Aorta (tissue), 5 donors: Measurements from ENCODE around the gene LRIT1. TPM values are rescaled to one million over a fixed set of nuclear protein-coding genes. Genes with fewer than 3 reads are reported as not detected.

ENCODE experiments used
- ATAC-seq: fragments of 200-7000 bp; cut with Tn5 transposase; one replicate; pipeline ENCODE4 v1.9.1; 2022; ENCODE audit warnings: moderate library complexity; ENCODE audit not compliant: low FRiP score
- DNase-seq, 2 donors: peaks; one replicate each; pipeline ENCODE4 v3.0.0-alpha.2; 2020
- H3K27ac ChIP-seq, 2 donors: one replicate each; pipeline ENCODE4 v1.5.1; 2013; ENCODE audit warnings: low read length in 2 of 2, mild to moderate bottlenecking in 2 of 2, moderate library complexity in 2 of 2, control low read depth in 1 of 2, inconsistent platforms in 1 of 2, low read depth in 1 of 2
- H3K27me3 ChIP-seq, 2 donors: one replicate each; pipeline ENCODE4 v1.6.1; 2013; ENCODE audit warnings: control low read depth in 1 of 2, low read length in 1 of 2, mild to moderate bottlenecking in 1 of 2, moderate library complexity in 1 of 2; ENCODE audit not compliant: insufficient read depth in 2 of 2, control insufficient read depth in 1 of 2
- H3K36me3 ChIP-seq, 2 donors: one replicate each; pipeline ENCODE4 v1.6.1; 2013; ENCODE audit warnings: control low read depth in 1 of 2, low read length in 1 of 2, mild to moderate bottlenecking in 1 of 2; ENCODE audit not compliant: insufficient read depth in 2 of 2, control insufficient read depth in 1 of 2
- H3K4me1 ChIP-seq, 2 donors: one replicate each; pipeline ENCODE4 v1.6.1; 2013; ENCODE audit warnings: low read length in 2 of 2, control low read depth in 1 of 2, mild to moderate bottlenecking in 1 of 2, moderate library complexity in 1 of 2; ENCODE audit not compliant: insufficient read depth in 2 of 2, control insufficient read depth in 1 of 2
- H3K4me3 ChIP-seq, 2 donors: one replicate each; pipeline ENCODE4 v1.5.1; 2013; ENCODE audit warnings: low read length in 2 of 2, control low read depth in 1 of 2, mild to moderate bottlenecking in 1 of 2
- H3K9me3 ChIP-seq: one replicate; pipeline ENCODE4 v1.6.1; 2013; ENCODE audit warnings: mild to moderate bottlenecking, low read length; ENCODE audit not compliant: control insufficient read depth
- WGBS, 2 donors: extraction: QIAGEN DNeasy Blood & Tissue Kit; methylation state at CpG; one replicate each; pipeline ENCODE4 v1.1.7; 2013; 5-methylcytosine and 5-hydroxymethylcytosine counted together
- intact Hi-C, 2 donors: fragments of 100-400 bp; cut with DNase I; formaldehyde crosslinking; loops; one replicate each; pipeline versions ENCODE4 v1.14.2 to v1.15.0; 2022
- polyA plus RNA-seq, 2 donors: library from polyadenylated mRNA; stranded (reverse); fragments of 200-250 nt; gene quantifications; one replicate each; pipeline ENCODE4 v1.2.3, GENCODE V29; 2013
- total RNA-seq, 2 donors: library from RNA; stranded (reverse); fragmentation: NEBNext Ultra II Directional; extraction: Animal tissue kit (Norgen Biotek cat#: 25700); gene quantifications; one replicate each; pipeline ENCODE4 v1.2.1, GENCODE V29; 2021
- donor health status: healthy with polysubstance abuse.
- donor health status: Bipolar disorder and iron deficiency.
- donor health status: DM: no; HTN: no; CAD: no.
- donor health status: DM: no; HTN: no; CAD: no.
- donor health status: DM: yes; HTN: yes; CAD: no.

The LRIT1 gene
- total and polyA plus RNA-seq, 4 donors = not detected

GRCh38 chr10:84237199-84238051 is 3.9 kb downstream of the LRIT1 start:
- 40 to 41% methylated on average over 51 to 52 of the region's 52 CpGs for WGBS, 2 donors
- intact Hi-C loops = no loop called here
- no peak for ATAC-seq
- Histone ChIP-seq H3K9me3 (no peaks in the 10 kb centered on the region), H3K4me1 (no peaks in the 10 kb centered on the region), H3K27ac (no peak overlapping the region), H3K27me3 (no peaks in the 10 kb centered on the region), H3K4me3 (no peak overlapping the region), H3K36me3 (no peaks in the 10 kb centered on the region)
- no peak for DNase-seq

DNA sequence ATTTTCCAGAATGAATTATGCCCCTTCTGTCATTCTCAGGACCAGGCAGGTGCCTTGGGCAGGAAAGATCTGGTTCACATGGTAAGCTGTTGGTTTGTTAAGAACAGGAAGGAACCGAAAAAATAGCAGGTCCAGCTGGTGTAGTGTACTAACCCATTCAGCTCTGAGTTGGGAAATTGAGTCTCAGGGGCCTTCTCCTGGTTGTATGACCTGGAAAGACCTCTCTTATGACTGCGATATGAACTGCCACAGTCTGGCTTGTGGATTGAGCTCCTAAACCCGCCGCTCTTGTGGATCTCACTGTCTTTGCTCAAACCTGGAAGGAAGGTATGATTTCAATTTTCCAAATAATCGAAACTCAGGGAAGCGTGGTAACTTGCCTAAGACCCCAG is 4.5 kb downstream of the LRIT1 start:
- Histone ChIP-seq H3K9me3 (peaks cover 1% of the 10 kb centered on the region), H3K27ac (no peak overlapping the region), H3K36me3 (no peaks in the 10 kb centered on the region), H3K4me1 (no peaks in the 10 kb centered on the region), H3K4me3 (no peak overlapping the region), H3K27me3 (no peaks in the 10 kb centered on the region)
- intact Hi-C loops = no loop called here
- DNase-seq (no peak), ATAC-seq (no peak)
- WGBS, 2 donors = 86 to 87% methylated on average over 6 of the region's 6 CpGs

DNA sequence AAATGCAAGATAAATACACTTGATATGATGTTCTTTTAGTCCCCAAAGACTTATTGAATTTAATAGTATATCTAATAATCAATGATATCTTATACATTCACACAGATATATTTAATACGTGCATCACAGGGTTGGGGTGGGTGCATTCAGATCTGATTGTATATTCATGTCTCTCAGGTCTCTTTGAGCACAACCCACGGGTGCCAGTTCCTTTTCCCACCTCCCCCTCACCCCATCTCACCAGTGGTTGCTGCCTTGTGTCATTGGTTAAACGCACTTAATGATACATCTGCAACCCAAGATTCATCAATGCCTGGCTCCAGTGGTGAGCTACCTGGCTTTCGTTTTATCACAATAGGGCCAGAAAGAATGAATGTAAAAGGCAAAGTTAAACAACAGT is 6.2 kb downstream of the LRIT1 start:
- H3K9me3 ChIP-seq = peaks cover 2% of the 10 kb centered on the region
- no peak for DNase-seq
- intact Hi-C loops = no loop called here
- H3K4me1 ChIP-seq = no peaks in the 10 kb centered on the region
- 79 to 82% methylated on average over 4 of the region's 4 CpGs for WGBS, 2 donors
- ATAC-seq = no peak
- H3K27ac ChIP-seq = no peak overlapping the region
- H3K27me3 ChIP-seq = no peaks in the 10 kb centered on the region
- H3K4me3 ChIP-seq = no peak overlapping the region
- H3K36me3 ChIP-seq = no peaks in the 10 kb centered on the region

- no peaks in the 10 kb centered on the region for H3K36me3 ChIP-seq
- peaks cover 2% of the 10 kb centered on the region for H3K9me3 ChIP-seq
- no peak for ATAC-seq
- H3K27me3 ChIP-seq = no peaks in the 10 kb centered on the region
- no peak overlapping the region for H3K4me3 ChIP-seq
- H3K4me1 ChIP-seq = no peaks in the 10 kb centered on the region
- H3K27ac ChIP-seq = no peak overlapping the region
- DNase-seq = no peak
- intact Hi-C loops = no loop called here
- 70 to 80% methylated on average over 4 of the region's 4 CpGs for WGBS, 2 donors
Observed at GRCh38 chr10:84234479-84234878, 6.9 kb downstream of the LRIT1 start.

DNA sequence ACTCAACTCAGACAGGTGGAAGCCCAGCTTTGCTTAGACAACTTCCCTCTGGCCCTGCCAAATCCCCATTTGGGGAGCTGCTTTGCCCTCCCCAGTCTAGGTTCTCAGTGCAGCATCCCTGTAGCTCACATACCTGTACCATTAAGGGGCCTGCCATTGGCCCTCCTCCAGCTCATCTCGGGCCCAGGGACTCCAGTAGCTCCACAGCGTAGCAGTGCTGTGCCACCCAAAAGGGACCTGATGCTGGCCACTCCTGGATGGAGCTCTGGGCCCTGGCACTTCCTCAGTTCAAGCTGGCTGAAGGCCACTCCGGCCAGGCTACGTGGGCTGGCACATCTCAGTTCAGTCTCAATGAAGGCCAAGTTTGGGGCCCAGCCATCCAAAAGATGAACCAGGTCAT is 7.4 kb downstream of the LRIT1 start:
- Histone ChIP-seq H3K27ac (no peak overlapping the region), H3K27me3 (no peaks in the 10 kb centered on the region), H3K4me3 (no peak overlapping the region), H3K36me3 (no peaks in the 10 kb centered on the region), H3K9me3 (peaks cover 2% of the 10 kb centered on the region), H3K4me1 (no peaks in the 10 kb centered on the region)
- intact Hi-C loops = no loop called here
- 46 to 58% methylated on average over 4 of the region's 4 CpGs for WGBS, 2 donors
- DNase-seq = no peak
- ATAC-seq = no peak

DNA sequence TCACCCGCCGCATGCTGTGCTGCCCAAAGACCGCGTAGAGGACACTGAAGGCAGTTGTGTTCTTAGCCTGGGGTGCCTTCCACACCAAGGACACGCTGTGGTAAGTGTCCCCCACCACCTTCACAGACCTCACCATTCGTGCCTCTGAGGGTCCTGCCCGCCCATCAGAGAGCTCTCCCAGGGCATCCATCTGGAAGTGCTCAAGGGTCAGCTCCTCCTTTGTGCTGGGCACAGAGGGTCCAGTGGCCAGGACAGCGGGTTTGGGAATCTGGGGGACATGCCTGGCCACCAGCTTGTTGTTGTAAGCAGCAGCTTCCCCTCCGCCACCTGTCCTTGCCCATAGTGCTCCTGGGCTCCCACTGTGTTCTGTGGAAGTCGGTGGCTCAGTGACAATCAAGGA is 9.0 kb downstream of the LRIT1 start:
- H3K9me3 ChIP-seq = peaks cover 2% of the 10 kb centered on the region
- no peak overlapping the region for H3K4me3 ChIP-seq
- intact Hi-C loops = no loop called here
- 84 to 85% methylated on average over 10 of the region's 10 CpGs for WGBS, 2 donors
- ATAC-seq = peak; percentile 28
- no peaks in the 10 kb centered on the region for H3K36me3 ChIP-seq
- H3K27me3 ChIP-seq = peaks cover 0 to 1% of the 10 kb centered on the region in 2 donors
- no peak overlapping the region for H3K27ac ChIP-seq
- no peak for DNase-seq
- no peaks in the 10 kb centered on the region for H3K4me1 ChIP-seq

DNA sequence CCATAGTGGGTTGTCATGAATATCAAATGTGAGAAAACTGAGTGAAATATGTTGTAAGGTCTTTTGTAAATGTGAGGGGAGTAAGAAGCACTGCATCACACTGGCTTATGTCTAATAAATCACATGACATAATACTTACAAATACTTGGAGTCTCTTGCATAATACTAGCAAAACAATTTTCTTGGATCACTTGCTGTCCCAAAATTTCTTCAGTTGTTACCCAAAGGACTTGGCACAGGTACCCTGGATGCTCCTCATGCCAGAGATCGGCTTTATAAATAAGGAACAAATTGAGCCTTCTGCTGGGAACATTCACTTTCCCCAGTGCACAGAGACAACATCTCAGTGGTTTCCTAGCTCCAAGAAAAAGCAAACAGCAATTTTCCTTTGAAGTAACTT is 11.0 kb downstream of the LRIT1 start:
- DNase-seq (no peak), ATAC-seq (no peak)
- Histone ChIP-seq H3K27me3 (peaks cover 0 to 1% of the 10 kb centered on the region in 2 donors), H3K27ac (no peak overlapping the region), H3K36me3 (no peaks in the 10 kb centered on the region), H3K4me3 (no peak overlapping the region), H3K9me3 (peaks cover 2% of the 10 kb centered on the region), H3K4me1 (no peaks in the 10 kb centered on the region)
- intact Hi-C loops = no loop called here
- WGBS, 2 donors = 3 to 6% methylated on average over 1 of the region's 1 CpG

DNA sequence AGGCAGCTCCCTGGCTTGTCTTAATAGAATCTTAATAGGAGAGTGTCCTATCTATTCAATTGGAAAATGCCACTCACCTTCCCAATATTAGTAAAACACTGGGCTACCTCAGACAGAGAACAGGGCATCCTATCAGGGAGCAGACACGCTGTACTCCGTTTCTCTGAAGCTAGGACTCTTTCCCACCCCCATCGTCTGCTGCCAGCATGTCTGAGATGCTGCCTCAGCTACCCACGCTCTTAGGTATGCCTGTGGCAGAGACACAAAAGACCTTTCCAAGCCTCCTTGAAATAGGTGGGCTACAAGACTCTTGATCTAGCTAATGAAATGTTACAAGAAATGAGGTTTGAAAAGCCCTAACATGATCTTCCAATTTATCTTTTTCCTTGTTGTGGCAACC is 13.5 kb downstream of the LRIT1 start:
- Histone ChIP-seq H3K4me3 (no peak overlapping the region), H3K36me3 (no peaks in the 10 kb centered on the region), H3K27me3 (peaks cover 0 to 1% of the 10 kb centered on the region in 2 donors), H3K9me3 (peaks cover 4% of the 10 kb centered on the region), H3K27ac (no peak overlapping the region), H3K4me1 (no peaks in the 10 kb centered on the region)
- intact Hi-C loops = no loop called here
- DNase-seq (no peak), ATAC-seq (no peak)
- 67 to 71% methylated on average over 4 of the region's 4 CpGs for WGBS, 2 donors

DNA sequence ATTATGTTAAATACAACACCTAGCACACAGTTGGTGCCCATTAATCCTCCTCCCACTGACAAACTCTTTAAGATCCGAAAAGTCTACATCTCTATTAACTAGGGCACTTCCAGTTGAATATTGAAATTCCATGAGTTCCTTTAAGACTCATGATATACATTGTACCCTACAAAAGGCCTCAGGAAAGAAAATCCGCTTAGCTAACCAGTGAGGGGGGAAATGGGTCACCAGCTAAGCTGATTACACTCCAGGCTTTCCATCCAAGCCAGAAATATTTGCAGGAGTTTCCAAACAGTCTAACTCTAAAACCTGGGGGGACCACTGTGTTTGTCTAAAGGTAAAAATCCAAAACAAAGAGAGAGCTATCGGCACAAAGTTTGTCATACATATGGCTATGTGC is 14.7 kb downstream of the LRIT1 start:
- no peaks in the 10 kb centered on the region for H3K4me1 ChIP-seq
- DNase-seq = no peak
- no peak overlapping the region for H3K4me3 ChIP-seq
- H3K27ac ChIP-seq = no peak overlapping the region
- intact Hi-C loops = no loop called here
- WGBS, 2 donors = 71 to 75% methylated on average over 3 of the region's 3 CpGs
- peaks cover 0 to 1% of the 10 kb centered on the region in 2 donors for H3K27me3 ChIP-seq
- no peaks in the 10 kb centered on the region for H3K36me3 ChIP-seq
- peaks cover 2% of the 10 kb centered on the region for H3K9me3 ChIP-seq
- ATAC-seq = no peak
